Stomach (tissue), 9 donors: ENCODE data around the gene CDK19. TPM values are rescaled to one million over a fixed set of nuclear protein-coding genes. Genes with fewer than 3 reads are reported as not detected.
"Not testable (repeated sequence)": the region's sequence is repeated elsewhere in the genome, so short reads cannot be mapped to it uniquely, and the experiment has no call there.

Experiments used
- DNase-seq, 2 donors: peaks; one replicate each; pipeline versions ENCODE4 v3.0.0 to v3.0.0-alpha.2; 2013 to 2019
- H3K27ac ChIP-seq, 5 donors: fragments of 200-600 bp in 4 of 5; sonication (generic) in 4 of 5; one replicate each; pipeline ENCODE4 v1.5.1; 2013 to 2019; ENCODE audit warnings: mild to moderate bottlenecking in 1 of 5, moderate library complexity in 1 of 5
- H3K27me3 ChIP-seq, 3 donors: fragments of 200-600 bp; sonication (generic); one replicate each; pipeline ENCODE4 v1.5.1; 2017 to 2019; ENCODE audit warnings: mixed run types in 1 of 3
- H3K36me3 ChIP-seq, 4 donors: fragments of 200-600 bp; sonication (generic); 1 replicate in 3 of 4; 2 replicates in 1 of 4; pipeline ENCODE4 v1.5.1; 2016 to 2019
- H3K4me1 ChIP-seq, 4 donors: fragments of 200-600 bp; sonication (generic); one replicate each; pipeline ENCODE4 v1.5.1; 2016 to 2019
- H3K4me3 ChIP-seq, 4 donors: fragments of 200-600 bp; sonication (generic) in 3 of 4; one replicate each; pipeline ENCODE4 v1.5.1; 2016 to 2019; ENCODE audit warnings: mild to moderate bottlenecking in 1 of 4
- H3K9me3 ChIP-seq, 4 donors: fragments of 200-600 bp; sonication (generic); one replicate each; pipeline ENCODE4 v1.5.1; 2016 to 2019
- CTCF ChIP-seq, 7 experiments: fragments of 450-650 bp in 4 of 7; fragments of 200-600 bp in 3 of 7; sonication (generic) in 3 of 7; IDR thresholded peaks; one replicate each; pipeline ENCODE4 v1.5.1; 2016 to 2019; ENCODE audit warnings: antibody characterized with exemption in 7 of 7, control low read depth in 2 of 7, mild to moderate bottlenecking in 1 of 7
- EP300 ChIP-seq: sonication (generic); formaldehyde crosslinking; IDR thresholded peaks from one replicate; pipeline ENCODE4 v1.6.1; 2017; ENCODE audit warnings: antibody characterized with exemption
- POLR2A ChIP-seq, 4 donors: fragments of 450-650 bp; IDR thresholded peaks; one replicate each; pipeline ENCODE4 v1.6.1; 2016; ENCODE audit warnings: antibody characterized with exemption in 4 of 4, control low read depth in 2 of 4, mild to moderate bottlenecking in 1 of 4, moderate library complexity in 1 of 4
- POLR2AphosphoS5 ChIP-seq, 3 donors: sonication (generic); formaldehyde crosslinking; IDR thresholded peaks; one replicate each; pipeline ENCODE4 v1.6.1; 2016; ENCODE audit warnings: antibody characterized with exemption in 3 of 3
- WGBS, 5 donors: extraction: QIAGEN DNeasy Blood & Tissue Kit in 3 of 5; methylation state at CpG; one replicate each; pipeline versions ENCODE4 v1.1.5 to v1.1.7; 2013 to 2018; 5-methylcytosine and 5-hydroxymethylcytosine counted together
- intact Hi-C: fragments of 100-400 bp; cut with DNase I; formaldehyde crosslinking; loops from one replicate; pipeline ENCODE4 v1.15.1; 2023; ENCODE audit warnings: low total_unique reads
- polyA plus RNA-seq, 3 donors: library from polyadenylated mRNA; stranded (reverse); fragments of 200-250 nt; gene quantifications; one replicate each; pipeline ENCODE4 v1.2.3, GENCODE V29; 2013
- total RNA-seq, 5 donors: library from RNA; depleted of rRNA; stranded (reverse); fragments of >200 nt; gene quantifications; one replicate each; pipeline versions ENCODE4 v1.1.0 to v1.2.3, GENCODE V29; 2014 to 2016
- donor health status: healthy with polysubstance abuse.
- donor health status: Bipolar disorder and iron deficiency.
- donor health status: healthy.

Gene CDK19
- total and polyA plus RNA-seq, 8 donors, result 5.4 to 23.5 (median 7.5) TPM

GRCh38 chr6:110587328-110587727 is 227.9 kb downstream of the CDK19 start:
- Histone ChIP-seq H3K4me3 (no peak overlapping the region), H3K27ac (peak overlapping the region in 1 of 5 donors; percentile 17), H3K27me3 (no peaks in the 10 kb centered on the region), H3K4me1 (peaks cover 0 to 6% (median under 1%) of the 10 kb centered on the region in 4 donors), H3K36me3 (no peaks in the 10 kb centered on the region), H3K9me3 (no peaks in the 10 kb centered on the region)
- WGBS, 5 donors, result 57 to 81% (median 65%) methylated on average over 2 of the region's 2 CpGs
- intact Hi-C loops, result no loop called here
- TF ChIP-seq POLR2A (IDR thresholded peaks at IDR 0.05), result no peak
- no peak for TF ChIP-seq CTCF (IDR thresholded peaks at IDR 0.05)
- TF ChIP-seq EP300, result no peak
- TF ChIP-seq POLR2AphosphoS5 (IDR thresholded peaks at IDR 0.05), result no peak
- no peak for DNase-seq

- no peak for TF ChIP-seq EP300
- intact Hi-C loops, result no loop called here
- no peak overlapping the region for H3K27ac ChIP-seq
- no peak overlapping the region for H3K4me3 ChIP-seq
- DNase-seq, result no peak
- H3K4me1 ChIP-seq, result no peaks in the 10 kb centered on the region
- H3K9me3 ChIP-seq, result no peaks in the 10 kb centered on the region
- H3K27me3 ChIP-seq, result no peaks in the 10 kb centered on the region
- H3K36me3 ChIP-seq, result no peaks in the 10 kb centered on the region
These were observed 233.6 kb downstream of the CDK19 start for GRCh38 chr6:110581679-110582078.

GRCh38 chr6:110577596-110578167 is 237.6 kb downstream of the CDK19 start:
- H3K4me3 ChIP-seq, H3K27ac ChIP-seq, intact Hi-C loops, H3K4me1 ChIP-seq, H3K27me3 ChIP-seq, DNase-seq, H3K36me3 ChIP-seq, H3K9me3 ChIP-seq: not testable (repeated sequence)

DNA sequence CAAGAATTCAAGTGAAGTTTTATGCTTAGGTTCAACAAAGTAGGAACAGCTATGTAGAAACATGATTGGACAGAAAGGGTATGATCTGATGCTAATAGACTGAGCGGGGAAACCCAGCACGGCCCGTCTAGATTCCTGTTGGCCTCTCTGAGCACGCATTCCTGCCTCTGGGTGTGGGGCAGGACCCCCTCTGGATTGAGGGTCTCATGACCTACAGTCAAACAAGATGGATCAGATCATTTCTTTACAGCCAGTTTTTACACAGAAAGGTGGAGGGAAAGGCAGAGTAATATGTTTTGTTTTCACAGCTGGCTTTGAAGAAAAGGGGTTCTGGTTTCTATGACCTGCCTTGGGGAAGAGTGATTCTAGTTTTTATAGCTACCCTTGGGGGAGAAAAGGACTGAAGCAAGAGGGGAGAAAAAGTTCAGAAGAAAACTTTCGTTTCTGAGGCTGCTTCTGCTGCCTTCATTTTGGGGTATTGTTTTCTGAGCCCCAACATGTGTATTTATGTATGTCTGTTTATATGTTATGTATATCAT is 239.3 kb downstream of the CDK19 start:
- H3K9me3 ChIP-seq, result no peaks in the 10 kb centered on the region
- no peaks in the 10 kb centered on the region for H3K36me3 ChIP-seq
- DNase-seq, result no peak
- H3K27ac ChIP-seq, result no peak overlapping the region
- WGBS, 5 donors, result 71 to 87% (median 82%) methylated on average over 5 of the region's 5 CpGs
- H3K27me3 ChIP-seq, result no peaks in the 10 kb centered on the region
- no peaks in the 10 kb centered on the region for H3K4me1 ChIP-seq
- intact Hi-C loops, result no loop called here
- no peak overlapping the region for H3K4me3 ChIP-seq
- TF ChIP-seq EP300, result no peak
- no peak for TF ChIP-seq CTCF (IDR thresholded peaks at IDR 0.05)
- no peak for TF ChIP-seq POLR2A (IDR thresholded peaks at IDR 0.05)
- no peak for TF ChIP-seq POLR2AphosphoS5 (IDR thresholded peaks at IDR 0.05)

GRCh38 chr6:110574817-110575216 is 240.5 kb downstream of the CDK19 start:
- WGBS, 5 donors, result 63 to 79% (median 69%) methylated on average over 3 of the region's 3 CpGs
- no peaks in the 10 kb centered on the region for H3K36me3 ChIP-seq
- no peaks in the 10 kb centered on the region for H3K9me3 ChIP-seq
- no peaks in the 10 kb centered on the region for H3K27me3 ChIP-seq
- DNase-seq, result no peak
- no peaks in the 10 kb centered on the region for H3K4me1 ChIP-seq
- intact Hi-C loops, result no loop called here
- no peak overlapping the region for H3K4me3 ChIP-seq
- TF ChIP-seq EP300, result no peak
- no peak for TF ChIP-seq POLR2AphosphoS5 (IDR thresholded peaks at IDR 0.05)
- TF ChIP-seq POLR2A (IDR thresholded peaks at IDR 0.05), result no peak
- no peak for TF ChIP-seq CTCF (IDR thresholded peaks at IDR 0.05)
- no peak overlapping the region for H3K27ac ChIP-seq
